HepG2 (cell line): ENCODE results near the gene DSCAML1. TPM values are rescaled to one million over a fixed set of nuclear protein-coding genes. Genes with fewer than 3 reads are reported as not detected.
A peak's percentile ranks its signal among the peaks of the same experiment; 100 is the strongest.

Experiments
- ATAC-seq: fragments of 200-7000 bp; cut with Tn5 transposase; 3 replicates; pipeline ENCODE4 v1.9.1; 2020; ENCODE audit warnings: mild to moderate bottlenecking, moderate library complexity
- BruUV-seq: library from RNA; stranded (reverse); fragments of 400-500 nt; replicated peaks from 2 replicates; lab custom pipeline; 2021; lab: Mats Ljungman, UMichigan
- CTCF ChIA-PET: fragments of 300-600 bp; formaldehyde crosslinking; extraction: SDS; loops from one replicate; lab custom pipeline; 2021; ENCODE audit warnings: low total read pairs, inconsistent platforms, low intra/inter-chr PET ratio; lab: Yijun Ruan, JAX
- POLR2A ChIA-PET: fragments of 350-600 bp; sonication (Branson Sonifier 250); formaldehyde crosslinking; loops from one replicate; lab custom pipeline; 2020; ENCODE audit warnings: antibody characterized with exemption, inconsistent platforms; lab: Yijun Ruan, JAX
- DNase-seq: peaks from one replicate; pipeline ENCODE4 v3.0.0-alpha.2; 2015; ENCODE audit warnings: low spot score
- FAIRE-seq: peaks from 3 replicates; lab custom pipeline; 2011; peaks lifted over from hg19 to GRCh38; lab: Jason Lieb, UNC
- H2AFZ ChIP-seq: one replicate; pipeline ENCODE4 v1.6.1; 2011; ENCODE audit warnings: low read length, inconsistent platforms
- H3K27ac ChIP-seq: fragments of 300-600 bp; 3 replicates; pipeline ENCODE4 v1.8.0; 2011; ENCODE audit warnings: mixed run types, mild to moderate bottlenecking, mixed read lengths, low read length, inconsistent platforms; ENCODE audit not compliant: insufficient read depth; ENCODE audit errors: extremely low read length
- H3K27me3 ChIP-seq, 2 experiments: fragments of 200-600 bp in 1 of 2; 2 replicates in 1 of 2; 3 replicates in 1 of 2; pipeline versions ENCODE4 v1.6.0 to v1.8.0; 2011; ENCODE audit warnings: low read length in 2 of 2, mild to moderate bottlenecking in 2 of 2, moderate library complexity in 2 of 2, inconsistent platforms in 1 of 2; ENCODE audit not compliant: insufficient read depth in 2 of 2, control insufficient read depth in 1 of 2
- H3K36me3 ChIP-seq, 2 experiments: fragments of 200-600 bp in 1 of 2; replicated peaks in 1 of 2; 2 replicates in 1 of 2; 3 replicates in 1 of 2; pipeline versions ENCODE4 v1.5.1 to v1.8.0; 2011; ENCODE audit warnings: low read length in 2 of 2, inconsistent platforms in 1 of 2; ENCODE audit not compliant: insufficient read depth in 2 of 2, control insufficient read depth in 1 of 2
- H3K4me1 ChIP-seq: 2 replicates; pipeline ENCODE4 v1.5.1; 2012; ENCODE audit warnings: low read length, inconsistent platforms; ENCODE audit not compliant: insufficient read depth
- H3K4me2 ChIP-seq: 2 replicates; pipeline ENCODE4 v1.6.0; 2011; ENCODE audit warnings: low read depth, low read length, inconsistent platforms
- H3K4me3 ChIP-seq, 3 experiments: fragments of 200-600 bp in 1 of 3; sonication (generic), shearing (Covaris generic) in 1 of 3; replicated peaks in 1 of 3; 2 replicates each; pipeline ENCODE4 v1.5.1; 2011 to 2016; ENCODE audit warnings: low read length in 3 of 3, inconsistent platforms in 2 of 3, low read depth in 2 of 3, mild to moderate bottlenecking in 2 of 3, control low read depth in 1 of 3, mixed read lengths in 1 of 3; ENCODE audit not compliant: insufficient read depth in 1 of 3
- H3K79me2 ChIP-seq: one replicate; pipeline ENCODE4 v1.6.1; 2011; ENCODE audit warnings: low read length, inconsistent platforms; ENCODE audit not compliant: insufficient read depth
- H3K9ac ChIP-seq: 2 replicates; pipeline ENCODE4 v1.6.0; 2011; ENCODE audit warnings: mild to moderate bottlenecking, low read depth, low read length, inconsistent platforms; ENCODE audit not compliant: insufficient read depth
- H3K9me3 ChIP-seq: 2 replicates; pipeline ENCODE4 v1.5.1; 2012; ENCODE audit warnings: mild to moderate bottlenecking, low read length
- H4K20me1 ChIP-seq: 2 replicates; pipeline ENCODE4 v1.6.0; 2011; ENCODE audit warnings: inconsistent platforms, mild to moderate bottlenecking, low read length, moderate library complexity; ENCODE audit not compliant: insufficient read depth
- ELF4 ChIP-seq: sonication (generic); formaldehyde crosslinking; IDR thresholded peaks from 2 replicates; pipeline ENCODE4 v1.5.0; 2020; ENCODE audit warnings: missing genetic modification reagents, mild to moderate bottlenecking, moderate library complexity, borderline replicate concordance
- MEIS1 ChIP-seq: sonication (generic); formaldehyde crosslinking; IDR thresholded peaks from 2 replicates; pipeline ENCODE4 v1.9.0; 2021; ENCODE audit warnings: mild to moderate bottlenecking, missing genetic modification reagents, moderate library complexity, borderline replicate concordance
- MTF1 ChIP-seq: sonication (generic); formaldehyde crosslinking; IDR thresholded peaks from 2 replicates; pipeline ENCODE4 v1.5.0; 2020; ENCODE audit warnings: missing genetic modification reagents
- PRPF4 ChIP-seq: fragments of 200-400 bp; formaldehyde crosslinking; IDR thresholded peaks from 2 replicates; pipeline ENCODE4 v1.6.1; 2016; ENCODE audit warnings: low read length, low read depth; ENCODE audit not compliant: poor library complexity, severe bottlenecking
- TBX3 ChIP-seq: fragments of 450-650 bp; IDR thresholded peaks from 2 replicates; pipeline ENCODE4 v1.6.1; 2017; ENCODE audit warnings: antibody characterized with exemption, mild to moderate bottlenecking, inconsistent platforms, borderline replicate concordance
- ZBTB7A ChIP-seq: sonication (generic); formaldehyde crosslinking; IDR thresholded peaks from 2 replicates; pipeline ENCODE4 v1.8.0; 2022; ENCODE audit warnings: mild to moderate bottlenecking, missing genetic modification reagents
- ZNF263 ChIP-seq: sonication (generic); formaldehyde crosslinking; IDR thresholded peaks from 2 replicates; pipeline ENCODE4 v1.4.0; 2020; ENCODE audit warnings: missing genetic modification reagents
- ZNF468 ChIP-seq: sonication (generic); formaldehyde crosslinking; IDR thresholded peaks from 2 replicates; pipeline ENCODE4 v1.8.0; 2022; ENCODE audit warnings: mild to moderate bottlenecking, moderate library complexity, missing genetic modification reagents
- ZNF510 ChIP-seq: sonication (generic); formaldehyde crosslinking; IDR thresholded peaks from 2 replicates; pipeline ENCODE4 v1.4.0; 2020; ENCODE audit warnings: low read depth, mild to moderate bottlenecking, missing genetic modification reagents
- ZNF644 ChIP-seq: IDR thresholded peaks from 2 replicates; pipeline ENCODE4 v1.6.1; 2016; ENCODE audit warnings: low read depth
- ZNF83 ChIP-seq: sonication (generic); formaldehyde crosslinking; IDR thresholded peaks from 2 replicates; pipeline ENCODE4 v1.4.0; 2020; ENCODE audit warnings: missing genetic modification reagents, mild to moderate bottlenecking, borderline replicate concordance
- ZNF839 ChIP-seq: sonication (generic); formaldehyde crosslinking; IDR thresholded peaks from 2 replicates; pipeline ENCODE4 v1.4.0; 2020; ENCODE audit warnings: missing genetic modification reagents, mild to moderate bottlenecking, borderline replicate concordance
- WGBS: methylation state at CpG from one replicate; pipeline ENCODE4 v1.1.6; 2017; ENCODE audit warnings: low lambda C conversion rate; 5-methylcytosine and 5-hydroxymethylcytosine counted together
- in situ Hi-C: cut with HindIII; loops from 2 replicates; pipeline ENCODE4 v1.10.0; 2017; ENCODE audit warnings: low pct_unique_long_range_greater_than_20kb; ENCODE audit not compliant: extremely low pct_ligation_motif_present
- intact Hi-C: fragments of 100-400 bp; cut with micrococcal nuclease; formaldehyde crosslinking; loops from one replicate; pipeline ENCODE4 v1.10.0; 2022; ENCODE audit not compliant: unreplicated experiment
- polyA plus RNA-seq, 8 experiments: library from polyadenylated mRNA; depleted of rRNA in 3 of 8; stranded (reverse) in 7 of 8; unstranded in 1 of 8; fragments of >200 nt; fragmentation: Illumina TruSeq in 4 of 8; extraction: Trizol in 4 of 8; gene quantifications; 2 replicates each; pipeline versions ENCODE4 v1.2.1 to v1.2.3, GENCODE V29; 2011 to 2016; ENCODE audit warnings: low read depth in 4 of 8, missing spikeins in 1 of 8, mixed read lengths in 1 of 8; ENCODE audit not compliant: insufficient read depth in 1 of 8
- total RNA-seq, 5 experiments: library from RNA; depleted of rRNA; stranded (reverse); fragments of >200 nt; fragmentation: Illumina TruSeq; extraction: Trizol; gene quantifications; 2 replicates each; pipeline ENCODE4 v1.2.3, GENCODE V29; 2016; ENCODE audit warnings: low read depth in 1 of 5
- TF ChIP-seq, protein P1 (sequence below): sonication (generic); formaldehyde crosslinking; IDR thresholded peaks from 2 replicates; pipeline ENCODE4 v1.5.0; 2020; ENCODE audit warnings: mild to moderate bottlenecking, missing genetic modification reagents, borderline replicate concordance
- TF ChIP-seq, protein P2 (sequence below): sonication (generic); formaldehyde crosslinking; IDR thresholded peaks from 2 replicates; pipeline ENCODE4 v1.4.0; 2020; ENCODE audit warnings: missing genetic modification reagents, borderline replicate concordance

Gene DSCAML1
- total and polyA plus RNA-seq, 2 of the 13 experiments (the other 11 are each of a cell fraction or from before 2014, with no cell fraction given): 0.29 to 0.40 TPM

DNA sequence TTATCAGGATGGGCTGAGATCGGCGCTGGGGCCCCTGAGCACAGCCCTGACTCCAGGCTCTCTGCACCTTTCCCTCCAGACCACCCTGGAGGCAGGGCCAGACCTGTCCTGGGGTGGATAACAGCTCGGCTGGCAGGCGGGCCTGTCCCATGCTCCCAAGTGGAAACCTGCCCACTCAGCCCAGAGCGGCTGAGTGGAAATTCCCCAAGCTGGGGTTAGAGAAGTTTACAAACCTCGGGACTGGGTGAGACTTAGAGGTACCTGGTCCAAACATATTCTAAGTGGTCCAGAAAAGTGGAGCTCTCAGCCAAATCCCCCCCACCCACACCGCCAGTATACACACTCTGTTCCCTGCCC, 32.3 kb upstream of the DSCAML1 start:
- H3K4me3 ChIP-seq: no peak overlapping the region; a peak in 1 of 6 replicates
- DNase-seq (no peak), ATAC-seq (no peak), FAIRE-seq (no peak)
- H3K4me2 ChIP-seq: peak overlapping the region; percentile 40
- in situ Hi-C loops: no loop called here
- no peaks in the 10 kb centered on the region for H3K9me3 ChIP-seq
- H4K20me1 ChIP-seq: no peaks in the 10 kb centered on the region
- peaks cover 4 to 27% of the 10 kb centered on the region in 2 experiments; a peak in 4 of 5 replicates for H3K27me3 ChIP-seq
- H3K4me1 ChIP-seq: peaks cover 84% of the 10 kb centered on the region
- POLR2A ChIA-PET: no interaction called here
- no peak overlapping the region for H2AFZ ChIP-seq
- no TSS peak for BruUV-seq
- intact Hi-C loops: no loop called here
- TF ChIP-seq ZNF468 (CRISPR knock-in tag): no peak
- no peak for TF ChIP-seq ZBTB7A
- TF ChIP-seq, protein P1, sequence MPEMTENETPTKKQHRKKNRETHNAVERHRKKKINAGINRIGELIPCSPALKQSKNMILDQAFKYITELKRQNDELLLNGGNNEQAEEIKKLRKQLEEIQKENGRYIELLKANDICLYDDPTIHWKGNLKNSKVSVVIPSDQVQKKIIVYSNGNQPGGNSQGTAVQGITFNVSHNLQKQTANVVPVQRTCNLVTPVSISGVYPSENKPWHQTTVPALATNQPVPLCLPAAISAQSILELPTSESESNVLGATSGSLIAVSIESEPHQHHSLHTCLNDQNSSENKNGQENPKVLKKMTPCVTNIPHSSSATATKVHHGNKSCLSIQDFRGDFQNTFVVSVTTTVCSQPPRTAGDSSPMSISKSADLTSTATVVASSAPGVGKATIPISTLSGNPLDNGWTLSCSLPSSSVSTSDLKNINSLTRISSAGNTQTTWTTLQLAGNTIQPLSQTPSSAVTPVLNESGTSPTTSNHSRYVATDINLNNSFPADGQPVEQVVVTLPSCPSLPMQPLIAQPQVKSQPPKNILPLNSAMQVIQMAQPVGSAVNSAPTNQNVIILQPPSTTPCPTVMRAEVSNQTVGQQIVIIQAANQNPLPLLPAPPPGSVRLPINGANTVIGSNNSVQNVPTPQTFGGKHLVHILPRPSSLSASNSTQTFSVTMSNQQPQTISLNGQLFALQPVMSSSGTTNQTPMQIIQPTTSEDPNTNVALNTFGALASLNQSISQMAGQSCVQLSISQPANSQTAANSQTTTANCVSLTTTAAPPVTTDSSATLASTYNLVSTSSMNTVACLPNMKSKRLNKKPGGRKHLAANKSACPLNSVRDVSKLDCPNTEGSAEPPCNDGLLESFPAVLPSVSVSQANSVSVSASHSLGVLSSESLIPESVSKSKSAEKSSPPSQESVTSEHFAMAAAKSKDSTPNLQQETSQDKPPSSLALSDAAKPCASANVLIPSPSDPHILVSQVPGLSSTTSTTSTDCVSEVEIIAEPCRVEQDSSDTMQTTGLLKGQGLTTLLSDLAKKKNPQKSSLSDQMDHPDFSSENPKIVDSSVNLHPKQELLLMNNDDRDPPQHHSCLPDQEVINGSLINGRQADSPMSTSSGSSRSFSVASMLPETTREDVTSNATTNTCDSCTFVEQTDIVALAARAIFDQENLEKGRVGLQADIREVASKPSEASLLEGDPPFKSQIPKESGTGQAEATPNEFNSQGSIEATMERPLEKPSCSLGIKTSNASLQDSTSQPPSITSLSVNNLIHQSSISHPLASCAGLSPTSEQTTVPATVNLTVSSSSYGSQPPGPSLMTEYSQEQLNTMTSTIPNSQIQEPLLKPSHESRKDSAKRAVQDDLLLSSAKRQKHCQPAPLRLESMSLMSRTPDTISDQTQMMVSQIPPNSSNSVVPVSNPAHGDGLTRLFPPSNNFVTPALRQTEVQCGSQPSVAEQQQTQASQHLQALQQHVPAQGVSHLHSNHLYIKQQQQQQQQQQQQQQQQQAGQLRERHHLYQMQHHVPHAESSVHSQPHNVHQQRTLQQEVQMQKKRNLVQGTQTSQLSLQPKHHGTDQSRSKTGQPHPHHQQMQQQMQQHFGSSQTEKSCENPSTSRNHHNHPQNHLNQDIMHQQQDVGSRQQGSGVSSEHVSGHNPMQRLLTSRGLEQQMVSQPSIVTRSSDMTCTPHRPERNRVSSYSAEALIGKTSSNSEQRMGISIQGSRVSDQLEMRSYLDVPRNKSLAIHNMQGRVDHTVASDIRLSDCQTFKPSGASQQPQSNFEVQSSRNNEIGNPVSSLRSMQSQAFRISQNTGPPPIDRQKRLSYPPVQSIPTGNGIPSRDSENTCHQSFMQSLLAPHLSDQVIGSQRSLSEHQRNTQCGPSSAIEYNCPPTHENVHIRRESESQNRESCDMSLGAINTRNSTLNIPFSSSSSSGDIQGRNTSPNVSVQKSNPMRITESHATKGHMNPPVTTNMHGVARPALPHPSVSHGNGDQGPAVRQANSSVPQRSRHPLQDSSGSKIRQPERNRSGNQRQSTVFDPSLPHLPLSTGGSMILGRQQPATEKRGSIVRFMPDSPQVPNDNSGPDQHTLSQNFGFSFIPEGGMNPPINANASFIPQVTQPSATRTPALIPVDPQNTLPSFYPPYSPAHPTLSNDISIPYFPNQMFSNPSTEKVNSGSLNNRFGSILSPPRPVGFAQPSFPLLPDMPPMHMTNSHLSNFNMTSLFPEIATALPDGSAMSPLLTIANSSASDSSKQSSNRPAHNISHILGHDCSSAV (CRISPR knock-in tag): no peak
- TF ChIP-seq ELF4 (CRISPR knock-in tag): no peak
- no peak for TF ChIP-seq MTF1
- TF ChIP-seq ZNF510 (CRISPR knock-in tag): no peak
- no peak for TF ChIP-seq ZNF644 (CRISPR knock-in tag)
- no peak for TF ChIP-seq ZNF83 (CRISPR knock-in tag)
- TF ChIP-seq TBX3: no peak
- TF ChIP-seq ZNF839 (CRISPR knock-in tag): no peak
- no peak for TF ChIP-seq PRPF4
- TF ChIP-seq, protein P2, sequence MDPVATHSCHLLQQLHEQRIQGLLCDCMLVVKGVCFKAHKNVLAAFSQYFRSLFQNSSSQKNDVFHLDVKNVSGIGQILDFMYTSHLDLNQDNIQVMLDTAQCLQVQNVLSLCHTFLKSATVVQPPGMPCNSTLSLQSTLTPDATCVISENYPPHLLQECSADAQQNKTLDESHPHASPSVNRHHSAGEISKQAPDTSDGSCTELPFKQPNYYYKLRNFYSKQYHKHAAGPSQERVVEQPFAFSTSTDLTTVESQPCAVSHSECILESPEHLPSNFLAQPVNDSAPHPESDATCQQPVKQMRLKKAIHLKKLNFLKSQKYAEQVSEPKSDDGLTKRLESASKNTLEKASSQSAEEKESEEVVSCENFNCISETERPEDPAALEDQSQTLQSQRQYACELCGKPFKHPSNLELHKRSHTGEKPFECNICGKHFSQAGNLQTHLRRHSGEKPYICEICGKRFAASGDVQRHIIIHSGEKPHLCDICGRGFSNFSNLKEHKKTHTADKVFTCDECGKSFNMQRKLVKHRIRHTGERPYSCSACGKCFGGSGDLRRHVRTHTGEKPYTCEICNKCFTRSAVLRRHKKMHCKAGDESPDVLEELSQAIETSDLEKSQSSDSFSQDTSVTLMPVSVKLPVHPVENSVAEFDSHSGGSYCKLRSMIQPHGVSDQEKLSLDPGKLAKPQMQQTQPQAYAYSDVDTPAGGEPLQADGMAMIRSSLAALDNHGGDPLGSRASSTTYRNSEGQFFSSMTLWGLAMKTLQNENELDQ (CRISPR knock-in tag): no peak
- TF ChIP-seq MEIS1 (CRISPR knock-in tag): no peak
- TF ChIP-seq ZNF263: no peak
- CTCF ChIA-PET: no interaction called here
- H3K79me2 ChIP-seq: no peaks in the 10 kb centered on the region
- H3K27ac ChIP-seq: no peak overlapping the region
- 36% methylated on average over 5 of the region's 7 CpGs for WGBS
- H3K9ac ChIP-seq: no peak overlapping the region
- H3K36me3 ChIP-seq: no peaks in the 10 kb centered on the region
